ENCODE data around the gene ARHGAP31. TPM values are rescaled to one million over a fixed set of nuclear protein-coding genes. Genes with fewer than 3 reads are reported as not detected.

Gene ARHGAP31
- total RNA-seq, 1 experiment from 2014 or later, result 12.0 TPM

DNA sequence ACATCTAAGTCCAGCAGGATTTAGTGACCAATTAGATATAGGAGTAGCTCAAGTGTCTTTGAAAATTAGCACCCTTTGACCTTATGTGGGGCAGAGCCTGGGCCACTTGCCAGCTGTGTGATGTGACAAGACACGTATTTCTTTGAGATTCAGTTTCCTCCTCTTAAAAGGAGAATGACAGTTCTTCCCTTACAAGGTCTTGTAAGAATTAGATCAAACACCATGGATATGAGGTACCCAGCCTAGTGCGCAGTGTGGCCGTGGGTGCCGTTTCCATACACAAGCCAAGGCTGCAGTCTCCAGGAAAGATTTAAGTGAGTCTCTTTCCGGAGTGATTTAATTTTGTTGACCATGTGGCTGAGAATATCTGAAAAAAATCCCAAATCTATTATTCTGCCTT is 46.3 kb downstream of the ARHGAP31 start:
- no peak for DNase-seq (ENCODE audit: low spot score)
- BruUV-seq (replicated peaks), result no TSS peak
- Histone ChIP-seq H3K27ac (ENCODE audit: low read depth, low read length, poor library complexity, severe bottlenecking) (no peak overlapping the region), H3K4me3 (ENCODE audit: low read depth, low read length, poor library complexity, severe bottlenecking) (no peak overlapping the region), H3K4me1 (ENCODE audit: insufficient read depth, low read length, poor library complexity, severe bottlenecking) (peaks cover 4% of the 10 kb centered on the region), H3K27me3 (replicated peaks; ENCODE audit: insufficient read depth, low read depth, low read length, poor library complexity) (no peaks in the 10 kb centered on the region), H3K9me3 (ENCODE audit: low read depth, low read length, poor library complexity, severe bottlenecking) (peaks cover 4% of the 10 kb centered on the region), H3K36me3 (ENCODE audit: insufficient read depth, low read length, poor library complexity, severe bottlenecking) (no peaks in the 10 kb centered on the region)
- intact Hi-C loops (cut with micrococcal nuclease; ENCODE audit: unreplicated experiment), result no loop called here
- ChIA-PET POLR2A (ENCODE audit: low non-redundant PET) (no interaction called here), CTCF (no interaction called here)
- no peak for TF ChIP-seq EZH2 (IDR thresholded peaks at IDR 0.05; ENCODE audit: borderline replicate concordance, low read depth, low read length, poor library complexity, severe bottlenecking)
- TF ChIP-seq, protein P1, sequence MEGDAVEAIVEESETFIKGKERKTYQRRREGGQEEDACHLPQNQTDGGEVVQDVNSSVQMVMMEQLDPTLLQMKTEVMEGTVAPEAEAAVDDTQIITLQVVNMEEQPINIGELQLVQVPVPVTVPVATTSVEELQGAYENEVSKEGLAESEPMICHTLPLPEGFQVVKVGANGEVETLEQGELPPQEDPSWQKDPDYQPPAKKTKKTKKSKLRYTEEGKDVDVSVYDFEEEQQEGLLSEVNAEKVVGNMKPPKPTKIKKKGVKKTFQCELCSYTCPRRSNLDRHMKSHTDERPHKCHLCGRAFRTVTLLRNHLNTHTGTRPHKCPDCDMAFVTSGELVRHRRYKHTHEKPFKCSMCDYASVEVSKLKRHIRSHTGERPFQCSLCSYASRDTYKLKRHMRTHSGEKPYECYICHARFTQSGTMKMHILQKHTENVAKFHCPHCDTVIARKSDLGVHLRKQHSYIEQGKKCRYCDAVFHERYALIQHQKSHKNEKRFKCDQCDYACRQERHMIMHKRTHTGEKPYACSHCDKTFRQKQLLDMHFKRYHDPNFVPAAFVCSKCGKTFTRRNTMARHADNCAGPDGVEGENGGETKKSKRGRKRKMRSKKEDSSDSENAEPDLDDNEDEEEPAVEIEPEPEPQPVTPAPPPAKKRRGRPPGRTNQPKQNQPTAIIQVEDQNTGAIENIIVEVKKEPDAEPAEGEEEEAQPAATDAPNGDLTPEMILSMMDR (conservative IDR thresholded peaks at IDR 0.05; ENCODE audit: low read depth, low read length), result no peak

DNA sequence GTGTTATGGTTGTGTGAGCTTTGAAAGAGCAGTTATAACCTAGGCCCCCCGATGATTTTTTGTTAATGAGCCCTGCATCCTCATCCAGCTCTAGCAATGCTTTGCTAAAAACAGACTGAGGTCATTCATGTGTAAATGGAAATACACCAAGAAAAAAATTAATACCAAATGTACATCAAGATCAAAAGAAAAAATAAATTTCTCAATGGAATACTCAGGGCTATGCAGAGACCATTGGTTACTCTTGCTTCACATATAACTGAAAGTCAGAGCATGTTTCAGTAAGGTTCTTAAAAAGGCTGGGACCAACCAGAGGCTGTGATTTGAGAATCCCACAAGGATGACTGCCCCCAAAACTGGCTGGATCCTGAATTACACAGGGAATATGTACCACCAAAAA is 48.0 kb downstream of the ARHGAP31 start:
- BruUV-seq (replicated peaks), result no TSS peak
- Histone ChIP-seq H3K4me1 (ENCODE audit: insufficient read depth, low read length, poor library complexity, severe bottlenecking) (peaks cover 10% of the 10 kb centered on the region), H3K27ac (ENCODE audit: low read depth, low read length, poor library complexity, severe bottlenecking) (no peak overlapping the region), H3K4me3 (ENCODE audit: low read depth, low read length, poor library complexity, severe bottlenecking) (no peak overlapping the region), H3K36me3 (ENCODE audit: insufficient read depth, low read length, poor library complexity, severe bottlenecking) (no peaks in the 10 kb centered on the region), H3K9me3 (ENCODE audit: low read depth, low read length, poor library complexity, severe bottlenecking) (peaks cover under 1% of the 10 kb centered on the region), H3K27me3 (replicated peaks; ENCODE audit: insufficient read depth, low read depth, low read length, poor library complexity) (no peaks in the 10 kb centered on the region)
- ChIA-PET CTCF (no interaction called here), POLR2A (ENCODE audit: low non-redundant PET) (no interaction called here)
- intact Hi-C loops (cut with micrococcal nuclease; ENCODE audit: unreplicated experiment), result no loop called here
- TF ChIP-seq, protein P1 (conservative IDR thresholded peaks at IDR 0.05; ENCODE audit: low read depth, low read length), result no peak
- TF ChIP-seq EZH2 (IDR thresholded peaks at IDR 0.05; ENCODE audit: borderline replicate concordance, low read depth, low read length, poor library complexity, severe bottlenecking), result no peak
- DNase-seq (ENCODE audit: low spot score), result no peak

DNA sequence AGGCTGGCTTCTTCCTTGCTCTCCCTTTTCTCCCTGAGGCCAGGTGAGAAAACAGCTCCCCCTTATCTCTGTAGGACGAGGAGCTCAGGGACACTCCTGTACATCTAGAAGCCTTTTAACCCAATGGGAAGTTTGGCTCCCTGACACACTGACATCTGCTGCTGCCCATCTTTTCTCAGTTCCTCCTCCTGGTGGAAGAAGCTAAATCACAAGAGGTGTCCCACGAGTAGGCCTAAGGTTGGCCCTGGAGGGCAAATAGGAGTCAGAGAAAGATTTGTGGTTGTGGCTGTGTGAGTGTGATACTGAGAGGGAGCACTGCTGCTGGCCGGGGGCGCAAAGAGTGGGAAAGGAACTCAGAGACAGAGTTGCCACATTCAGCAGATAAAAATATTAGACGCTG is 49.5 kb downstream of the ARHGAP31 start:
- no peak overlapping the region for H3K4me3 ChIP-seq (ENCODE audit: low read depth, low read length, poor library complexity, severe bottlenecking)
- ChIA-PET POLR2A (ENCODE audit: low non-redundant PET) (no interaction called here), CTCF (no interaction called here)
- intact Hi-C loops (cut with micrococcal nuclease; ENCODE audit: unreplicated experiment), result no loop called here
- H3K36me3 ChIP-seq (ENCODE audit: insufficient read depth, low read length, poor library complexity, severe bottlenecking), result no peaks in the 10 kb centered on the region
- no peak for DNase-seq (ENCODE audit: low spot score)
- H3K27ac ChIP-seq (ENCODE audit: low read depth, low read length, poor library complexity, severe bottlenecking), result no peak overlapping the region
- TF ChIP-seq, protein P1 (conservative IDR thresholded peaks at IDR 0.05; ENCODE audit: low read depth, low read length), result no peak
- no peaks in the 10 kb centered on the region for H3K9me3 ChIP-seq (ENCODE audit: low read depth, low read length, poor library complexity, severe bottlenecking)
- no TSS peak for BruUV-seq (replicated peaks)
- peaks cover 10% of the 10 kb centered on the region for H3K4me1 ChIP-seq (ENCODE audit: insufficient read depth, low read length, poor library complexity, severe bottlenecking)
- no peaks in the 10 kb centered on the region for H3K27me3 ChIP-seq (replicated peaks; ENCODE audit: insufficient read depth, low read depth, low read length, poor library complexity)
